ENCODE results near the gene RAB10.
"Not testable (repeated sequence)": the region's sequence is repeated elsewhere in the genome, so short reads cannot be mapped to it uniquely, and the experiment has no call there.

The RAB10 gene

GRCh38 chr2:26089337-26089736, 55.5 kb downstream of the RAB10 start:
- DNase-seq (ENCODE audit: low spot score): no peak

GRCh38 chr2:26095758-26096157, 61.9 kb downstream of the RAB10 start:
- no peak for DNase-seq (ENCODE audit: low spot score)

- no peak for DNase-seq (ENCODE audit: low spot score)
Measured at GRCh38 chr2:26099933-26100332, 66.0 kb downstream of the RAB10 start.

- no peak for DNase-seq (ENCODE audit: low spot score)
Measured at GRCh38 chr2:26100384-26100783, 66.5 kb downstream of the RAB10 start.

- DNase-seq (ENCODE audit: low spot score): no peak
Measured at GRCh38 chr2:26103752-26104151, 69.9 kb downstream of the RAB10 start.

GRCh38 chr2:26108701-26109100, 74.8 kb downstream of the RAB10 start:
- not testable (repeated sequence) for DNase-seq (ENCODE audit: low spot score)

GRCh38 chr2:26112201-26112600, 78.3 kb downstream of the RAB10 start:
- no peak for DNase-seq (ENCODE audit: low spot score)

- DNase-seq (ENCODE audit: low spot score): no peak
Measured at GRCh38 chr2:26114151-26114550, 80.3 kb downstream of the RAB10 start.

GRCh38 chr2:26118682-26119081, 84.8 kb downstream of the RAB10 start:
- no peak for DNase-seq (ENCODE audit: low spot score)

- DNase-seq (ENCODE audit: low spot score): no peak
Measured at GRCh38 chr2:26119521-26119920, 85.6 kb downstream of the RAB10 start.

- DNase-seq (ENCODE audit: low spot score): peak; percentile 17
Measured at GRCh38 chr2:26122630-26123029, 88.7 kb downstream of the RAB10 start.

GRCh38 chr2:26123426-26123825, 89.5 kb downstream of the RAB10 start:
- DNase-seq (ENCODE audit: low spot score): no peak

- no peak for DNase-seq (ENCODE audit: low spot score)
Measured at GRCh38 chr2:26126074-26126473, 92.2 kb downstream of the RAB10 start.

- DNase-seq (ENCODE audit: low spot score): no peak
Measured at GRCh38 chr2:26128176-26128575, 94.3 kb downstream of the RAB10 start.

- DNase-seq (ENCODE audit: low spot score): no peak
Measured at GRCh38 chr2:26130763-26131162, 96.9 kb downstream of the RAB10 start.

- peak; percentile 90 for DNase-seq (ENCODE audit: low spot score)
Measured at GRCh38 chr2:26136451-26136850, 102.6 kb downstream of the RAB10 start.

GRCh38 chr2:26139269-26140183, 105.6 kb downstream of the RAB10 start:
- no peak for DNase-seq (ENCODE audit: low spot score)

- DNase-seq (ENCODE audit: low spot score): no peak
Measured at GRCh38 chr2:26141145-26141769, 107.4 kb downstream of the RAB10 start.

GRCh38 chr2:26144031-26144430, 110.1 kb downstream of the RAB10 start:
- DNase-seq (ENCODE audit: low spot score): no peak

GRCh38 chr2:26144953-26145680, 111.2 kb downstream of the RAB10 start:
- DNase-seq (ENCODE audit: low spot score): peak; percentile 71

- DNase-seq (ENCODE audit: low spot score): no peak
Measured at GRCh38 chr2:26148501-26148900, 114.6 kb downstream of the RAB10 start.

- DNase-seq (ENCODE audit: low spot score): no peak
Measured at GRCh38 chr2:26150243-26150642, 116.4 kb downstream of the RAB10 start.

GRCh38 chr2:26157580-26157979, 123.7 kb downstream of the RAB10 start:
- no peak for DNase-seq (ENCODE audit: low spot score)
